H9 (cell line): Measurements from ENCODE around the gene TRMT11. TPM values are rescaled to one million over a fixed set of nuclear protein-coding genes. Genes with fewer than 3 reads are reported as not detected.

Source experiments
- DNase-seq: peaks from one replicate; pipeline ENCODE4 v3.0.0-alpha.2; 2017
- H2AFZ ChIP-seq: one replicate; pipeline ENCODE4 v1.6.1; 2013; ENCODE audit warnings: mild to moderate bottlenecking, low read length, control low read depth, moderate library complexity
- H2AK5ac ChIP-seq: 2 replicates; pipeline ENCODE4 v1.6.1; 2013; ENCODE audit warnings: low read length, control low read depth, mixed read lengths; ENCODE audit not compliant: insufficient read length
- H2BK120ac ChIP-seq: one replicate; pipeline ENCODE4 v1.6.1; 2013; ENCODE audit warnings: low read depth, mild to moderate bottlenecking, low read length, control low read depth, inconsistent platforms; ENCODE audit not compliant: poor library complexity, severe bottlenecking
- H2BK12ac ChIP-seq: 2 replicates; pipeline ENCODE4 v1.6.1; 2013; ENCODE audit warnings: low read length, control low read depth, mixed read lengths, low read depth; ENCODE audit not compliant: insufficient read length
- H2BK15ac ChIP-seq: 2 replicates; pipeline ENCODE4 v1.6.1; 2013; ENCODE audit warnings: low read depth, low read length, control low read depth
- H2BK20ac ChIP-seq: one replicate; pipeline ENCODE4 v1.6.1; 2013; ENCODE audit warnings: low read depth, mild to moderate bottlenecking, low read length, control low read depth, inconsistent platforms; ENCODE audit not compliant: poor library complexity, severe bottlenecking
- H2BK5ac ChIP-seq: 2 replicates; pipeline ENCODE4 v1.6.1; 2013; ENCODE audit warnings: low read length, control low read depth, mixed read lengths; ENCODE audit not compliant: insufficient read length
- H3K14ac ChIP-seq: 2 replicates; pipeline ENCODE4 v1.6.1; 2013; ENCODE audit warnings: low read length, control low read depth; ENCODE audit not compliant: insufficient read depth
- H3K18ac ChIP-seq: 2 replicates; pipeline ENCODE4 v1.6.1; 2013; ENCODE audit warnings: low read depth, mild to moderate bottlenecking, mixed read lengths, low read length, control low read depth; ENCODE audit not compliant: insufficient read length
- H3K23ac ChIP-seq: 2 replicates; pipeline ENCODE4 v1.6.1; 2013; ENCODE audit warnings: low read length, control low read depth, mixed read lengths, low read depth; ENCODE audit not compliant: insufficient read length
- H3K23me2 ChIP-seq: 2 replicates; pipeline ENCODE4 v1.6.1; 2013; ENCODE audit warnings: low read depth, mild to moderate bottlenecking, mixed read lengths, low read length, control low read depth; ENCODE audit not compliant: insufficient read length, poor library complexity, severe bottlenecking
- H3K27ac ChIP-seq: 2 replicates; pipeline ENCODE4 v1.5.1; 2013; ENCODE audit warnings: low read length, control low read depth, mixed read lengths, low read depth; ENCODE audit not compliant: insufficient read length
- H3K27me3 ChIP-seq: 2 replicates; pipeline ENCODE4 v1.6.1; 2013; ENCODE audit warnings: low read length, control low read depth, inconsistent platforms; ENCODE audit not compliant: insufficient read depth
- H3K4ac ChIP-seq: 2 replicates; pipeline ENCODE4 v1.6.1; 2013; ENCODE audit warnings: low read depth, mild to moderate bottlenecking, control low read depth, inconsistent platforms, low read length, moderate library complexity
- H3K4me1 ChIP-seq: 2 replicates; pipeline ENCODE4 v1.6.1; 2013; ENCODE audit warnings: low read length, control low read depth, inconsistent platforms; ENCODE audit not compliant: insufficient read depth
- H3K4me2 ChIP-seq: 2 replicates; pipeline ENCODE4 v1.6.1; 2013; ENCODE audit warnings: low read length, control low read depth, mixed read lengths; ENCODE audit not compliant: insufficient read length, insufficient read depth
- H3K56ac ChIP-seq: 2 replicates; pipeline ENCODE4 v1.6.1; 2013; ENCODE audit warnings: low read depth, mild to moderate bottlenecking, mixed read lengths, low read length, control low read depth; ENCODE audit not compliant: insufficient read length
- H3K79me1 ChIP-seq: 2 replicates; pipeline ENCODE4 v1.6.1; 2013; ENCODE audit warnings: low read depth, mild to moderate bottlenecking, moderate library complexity, low read length, control low read depth, inconsistent platforms; ENCODE audit not compliant: insufficient read depth, poor library complexity, severe bottlenecking
- H3K79me2 ChIP-seq: 2 replicates; pipeline ENCODE4 v1.6.1; 2013; ENCODE audit warnings: low read length, control low read depth, inconsistent platforms; ENCODE audit not compliant: insufficient read depth
- H3K9ac ChIP-seq: 2 replicates; pipeline ENCODE4 v1.6.1; 2013; ENCODE audit warnings: low read length, control low read depth, mixed read lengths; ENCODE audit not compliant: insufficient read length; ENCODE audit errors: extremely low read depth
- H3K9me3 ChIP-seq: one replicate; pipeline ENCODE4 v1.6.1; 2013; ENCODE audit warnings: low read depth, low read length, inconsistent platforms; ENCODE audit not compliant: control insufficient read depth
- H3T11ph ChIP-seq: one replicate; pipeline ENCODE4 v1.6.1; 2013; ENCODE audit warnings: mild to moderate bottlenecking, low read length, control low read depth, inconsistent platforms
- H4K20me1 ChIP-seq: one replicate; pipeline ENCODE4 v1.6.1; 2013; ENCODE audit not compliant: control insufficient read depth, insufficient read length, insufficient read depth
- H4K5ac ChIP-seq: 2 replicates; pipeline ENCODE4 v1.6.1; 2013; ENCODE audit warnings: low read depth, mild to moderate bottlenecking, mixed read lengths, low read length, control low read depth; ENCODE audit not compliant: insufficient read length
- H4K8ac ChIP-seq: replicated peaks from 2 replicates; pipeline ENCODE4 v1.6.1; 2013; ENCODE audit warnings: low read length, control low read depth, mixed read lengths, low read depth; ENCODE audit not compliant: insufficient read length
- H4K91ac ChIP-seq: 2 replicates; pipeline ENCODE4 v1.6.1; 2013; ENCODE audit warnings: low read depth, mild to moderate bottlenecking, moderate library complexity, mixed read lengths, low read length, control low read depth; ENCODE audit not compliant: insufficient read length
- H3K27ac Mint-ChIP-seq, 3 experiments: 2 replicates in 2 of 3; 3 replicates in 1 of 3; pipeline ENCODE4 v1.8.0; 2020 to 2021; ENCODE audit warnings: mixed read lengths in 3 of 3, mild to moderate bottlenecking in 1 of 3, moderate library complexity in 1 of 3
- H3K27me3 Mint-ChIP-seq: 2 replicates; pipeline ENCODE4 v1.8.0; 2021; ENCODE audit warnings: low read depth, mild to moderate bottlenecking, moderate library complexity, mixed read lengths
- H3K36me3 Mint-ChIP-seq, 3 experiments: 2 replicates in 2 of 3; 3 replicates in 1 of 3; pipeline ENCODE4 v1.8.0; 2020 to 2021; ENCODE audit warnings: low read depth in 3 of 3, mixed read lengths in 3 of 3; ENCODE audit not compliant: insufficient read depth in 1 of 3
- H3K4me1 Mint-ChIP-seq, 2 experiments: 2 replicates each; pipeline ENCODE4 v1.8.0; 2020; ENCODE audit warnings: mixed read lengths in 2 of 2
- H3K4me3 Mint-ChIP-seq, 2 experiments: 2 replicates in 1 of 2; 3 replicates in 1 of 2; pipeline ENCODE4 v1.8.0; 2020 to 2021; ENCODE audit warnings: mild to moderate bottlenecking in 2 of 2, mixed read lengths in 2 of 2, moderate library complexity in 1 of 2
- H3K9me3 Mint-ChIP-seq, 2 experiments: 2 replicates in 1 of 2; 3 replicates in 1 of 2; pipeline ENCODE4 v1.8.0; 2020; ENCODE audit warnings: mild to moderate bottlenecking in 2 of 2, mixed read lengths in 2 of 2, moderate library complexity in 1 of 2
- CTCF ChIP-seq: fragments of 200-600 bp; sonication (generic); conservative IDR thresholded peaks from 3 replicates; pipeline ENCODE4 v1.8.0; 2021; ENCODE audit warnings: antibody characterized with exemption, mild to moderate bottlenecking
- WGBS: extraction: QIAGEN DNeasy Blood & Tissue Kit; methylation state at CpG from one replicate; pipeline ENCODE4 v1.1.7; 2013; ENCODE audit warnings: missing lambda C conversion rate, low lambda C conversion rate, mixed read lengths; ENCODE audit not compliant: insufficient read length; ENCODE audit errors: extremely low coverage; 5-methylcytosine and 5-hydroxymethylcytosine counted together
- total RNA-seq: library from RNA; stranded (reverse); gene quantifications from 2 replicates; pipeline ENCODE4 v1.2.1, GENCODE V29; 2021

TRMT11 gene
- total RNA-seq, 1 experiment from 2014 or later = 31.1 TPM

- no peaks in the 10 kb centered on the region for H3K23me2 ChIP-seq
- H4K20me1 ChIP-seq = no peaks in the 10 kb centered on the region
- TF ChIP-seq CTCF = no peak
- H3K27ac ChIP-seq = no peak overlapping the region
- H3K27me3 ChIP-seq = no peaks in the 10 kb centered on the region
- no peak overlapping the region for H3K56ac ChIP-seq
- no peak for DNase-seq
- no peak overlapping the region for H3K14ac ChIP-seq
- no peaks in the 10 kb centered on the region for H3K79me1 ChIP-seq
- no CpG with 5 or more reads among the region's 6 CpGs for WGBS
- no peaks in the 10 kb centered on the region; the same call in 1 of the 2 replicates for H3K4me1 ChIP-seq
- no peaks in the 10 kb centered on the region for H3K79me2 ChIP-seq
- H4K5ac ChIP-seq = no peak overlapping the region
- no peak overlapping the region for H2AK5ac ChIP-seq
- H3K9me3 Mint-ChIP-seq = no peaks in the 10 kb centered on the region
- no peak overlapping the region for H3K18ac ChIP-seq
- H2BK20ac ChIP-seq = no peak overlapping the region
- no peak overlapping the region for H2BK12ac ChIP-seq
- H3K4me3 Mint-ChIP-seq = no peak overlapping the region; a peak in 1 of 5 replicates
- H3K27me3 Mint-ChIP-seq = no peaks in the 10 kb centered on the region
- no peak overlapping the region for H3K9ac ChIP-seq
- no peak overlapping the region for H3K4me2 ChIP-seq
- no peaks in the 10 kb centered on the region; a peak in 2 of 7 replicates for H3K36me3 Mint-ChIP-seq
- H2BK120ac ChIP-seq = no peak overlapping the region
- no peaks in the 10 kb centered on the region for H3K9me3 ChIP-seq
- no peak overlapping the region for H4K91ac ChIP-seq
- H3T11ph ChIP-seq = no peak overlapping the region
- no peak overlapping the region for H4K8ac ChIP-seq
- H2BK15ac ChIP-seq = no peak overlapping the region
- no peak overlapping the region for H2BK5ac ChIP-seq
- H3K27ac Mint-ChIP-seq = peak overlapping the region; percentile 14 to 83 (median 83); a peak in 4 of 7 replicates
- no peak overlapping the region for H2AFZ ChIP-seq
- no peak overlapping the region for H3K23ac ChIP-seq
- H3K4me1 Mint-ChIP-seq = peaks cover 11 to 16% of the 10 kb centered on the region in 2 experiments
- H3K4ac ChIP-seq = no peak overlapping the region
These were observed 77.3 kb downstream of the TRMT11 start for GRCh38 chr6:126063512-126064146.
